A549 (cell line): ENCODE measurements around the gene RCSD1.

Experiments used
- CHD2 ChIP-seq: fragments of 150-350 bp; IDR thresholded peaks from 2 replicates; pipeline ENCODE4 v1.6.1; 2014; ENCODE audit warnings: low read length; ENCODE audit not compliant: partially characterized antibody
- CTCF ChIP-seq: fragments of >200 bp; sonication (Bioruptor Twin); formaldehyde crosslinking; IDR thresholded peaks from 3 replicates; pipeline ENCODE4 v1.5.1; 2016
- ELK1 ChIP-seq: fragments of 150-350 bp; IDR thresholded peaks from 2 replicates; pipeline ENCODE4 v1.6.1; 2014; ENCODE audit warnings: low read depth, mild to moderate bottlenecking, low read length
- EP300 ChIP-seq, 2 experiments: fragments of >200 bp; sonication (Bioruptor Twin); formaldehyde crosslinking; IDR thresholded peaks; 2 replicates in 1 of 2; 3 replicates in 1 of 2; pipeline ENCODE4 v1.6.1; 2016 to 2017
- NPAS2 ChIP-seq: fragments of 250-450 bp; sonication (Bioruptor Pico); IDR thresholded peaks from 2 replicates; pipeline ENCODE4 v1.8.0; 2022; ENCODE audit warnings: mild to moderate bottlenecking, moderate library complexity, borderline replicate concordance
- PHF8 ChIP-seq: fragments of 200-600 bp; sonication (generic); IDR thresholded peaks from 2 replicates; pipeline ENCODE4 v1.6.1; 2016; ENCODE audit warnings: low read depth, mild to moderate bottlenecking, antibody characterized with exemption, moderate library complexity, borderline replicate concordance
- POLR2A ChIP-seq: IDR thresholded peaks from 2 replicates; pipeline ENCODE4 v1.6.1; 2012; ENCODE audit warnings: mild to moderate bottlenecking, low read length
- SMC3 ChIP-seq: fragments of >200 bp; sonication (Bioruptor Twin); formaldehyde crosslinking; IDR thresholded peaks from 3 replicates; pipeline ENCODE4 v1.6.1; 2018; ENCODE audit warnings: inconsistent platforms

- no peak for TF ChIP-seq CTCF
- no peak for TF ChIP-seq POLR2A
- TF ChIP-seq NPAS2 (CRISPR knock-in tag), result no peak
- TF ChIP-seq EP300 (IDR thresholded peaks at IDR 0.05), result no peak
- no peak for TF ChIP-seq ELK1
- TF ChIP-seq SMC3, result no peak
- TF ChIP-seq PHF8, result no peak
- TF ChIP-seq CHD2, result no peak
Observed at GRCh38 chr1:167683641-167684502, 53.8 kb downstream of the RCSD1 start.
